Activated CD4-positive, alpha-beta T cell treated with anti-CD3 and anti-CD28 coated beads, Interleukin-2, amount 50 U/mL, for 1 hour (primary cell): Measurements from ENCODE around the gene RORC.
"Not testable (repeated sequence)": the region's sequence is repeated elsewhere in the genome, so short reads cannot be mapped to it uniquely, and the experiment has no call there.

Experiments used
- DNase-seq: peaks from one replicate; pipeline ENCODE4 v3.0.0-alpha.2; 2020

Gene RORC

DNA sequence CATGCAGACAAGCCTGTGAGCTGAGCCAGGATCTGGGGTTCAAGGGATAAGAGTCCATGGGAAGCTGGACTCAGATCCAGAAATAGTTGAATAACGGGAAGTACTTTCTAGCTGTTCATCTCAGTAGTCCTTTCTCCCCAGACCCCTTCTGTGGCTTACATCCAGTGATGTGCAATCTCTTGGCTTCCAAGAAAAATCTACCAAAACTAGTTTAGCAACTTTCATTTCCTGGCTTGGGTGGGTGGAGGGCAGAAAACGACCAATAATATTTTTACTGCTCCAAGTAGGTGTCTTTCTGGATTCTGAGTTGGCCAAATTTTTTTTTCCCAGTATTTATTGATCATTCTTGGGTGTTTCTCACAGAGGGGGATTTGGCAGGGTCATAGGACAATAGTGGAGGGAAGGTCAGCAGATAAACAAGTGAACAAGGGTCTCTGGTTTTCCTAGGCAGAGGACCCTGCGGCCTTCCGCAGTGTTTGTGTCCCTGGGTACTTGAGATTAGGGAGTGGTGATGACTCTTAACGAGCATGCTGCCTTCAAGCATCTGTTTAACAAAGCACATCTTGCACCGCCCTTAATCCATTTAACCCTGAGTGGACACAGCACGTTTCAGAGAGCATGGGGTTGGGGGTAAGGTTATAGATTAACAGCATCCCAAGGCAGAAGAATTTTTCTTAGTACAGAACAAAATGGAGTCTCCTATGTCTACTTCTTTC, 63.1 kb downstream of the RORC start:
- not testable (repeated sequence) for DNase-seq

DNA sequence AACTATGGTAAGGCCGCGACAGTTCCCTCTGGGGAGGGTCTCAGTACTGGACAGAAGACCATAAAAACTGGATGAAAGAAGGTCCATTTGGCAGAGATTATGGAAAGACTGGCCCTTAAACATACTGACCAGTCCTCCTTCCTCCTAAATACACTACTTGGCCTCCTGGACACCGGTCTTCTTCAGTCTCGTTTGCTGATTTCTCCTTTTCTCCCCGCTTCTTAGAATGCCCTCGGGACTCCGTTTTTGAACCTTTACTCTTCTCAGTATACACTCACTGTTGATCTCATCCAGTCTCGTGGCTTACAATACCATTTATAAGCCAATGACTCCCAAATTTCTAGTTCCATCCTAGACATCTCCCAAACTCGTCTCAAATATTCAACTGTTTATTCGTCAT, 67.6 kb downstream of the RORC start:
- DNase-seq = no peak

DNA sequence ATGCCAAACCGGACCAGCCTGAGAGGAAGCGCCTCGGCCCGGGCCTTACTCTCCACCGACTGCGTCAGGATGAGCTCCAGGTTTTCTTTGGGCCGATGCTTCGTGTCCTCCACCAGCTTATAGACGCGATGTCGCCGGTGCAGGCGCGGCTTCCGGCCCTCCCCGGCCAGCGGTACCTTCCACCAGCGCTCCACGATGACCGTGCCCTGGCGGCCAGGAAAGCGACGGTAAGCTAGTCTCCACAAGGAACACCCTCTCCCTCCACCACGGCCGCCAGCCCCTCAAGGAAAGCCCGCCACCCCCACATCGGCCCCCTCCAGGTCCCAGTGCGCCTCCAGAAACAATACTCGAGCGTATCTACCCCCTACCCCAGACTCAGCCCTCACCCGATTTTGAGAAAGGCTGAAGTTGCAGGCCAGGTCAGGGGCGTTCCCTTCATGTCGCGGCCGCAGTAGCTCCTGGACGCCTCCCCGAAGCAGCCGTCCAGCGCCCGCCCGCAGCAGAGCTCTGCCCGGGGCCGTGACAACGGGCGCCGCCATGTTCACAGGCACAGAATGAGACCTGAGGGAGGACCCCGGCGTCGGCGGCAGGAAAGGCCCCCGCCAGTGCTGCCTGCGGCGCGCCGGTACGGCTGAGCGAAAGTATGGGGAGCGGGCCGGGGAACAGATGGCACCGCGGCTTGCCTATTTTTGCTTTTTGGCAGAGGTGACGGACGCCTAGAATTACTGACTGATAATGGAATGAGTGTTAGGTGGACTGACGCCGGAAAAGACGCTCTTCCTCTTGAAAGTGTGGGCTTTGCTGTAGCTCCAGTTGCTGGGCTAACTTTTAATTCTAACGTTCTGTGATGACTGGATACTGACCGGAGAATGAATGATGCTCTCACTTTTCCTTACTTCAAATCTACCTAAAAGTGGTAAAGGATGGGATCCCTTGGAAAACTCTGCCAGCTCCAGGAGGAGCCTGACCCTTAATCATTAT, 68.4 kb downstream of the RORC start, which contains the start of gene MRPL9:
Gene MRPL9, minus strand, starts transcription at position 556 of the 981 bp plus-strand sequence. Its CDS starts 17 bp downstream, at position 539.
- DNase-seq = peak; percentile 83

DNA sequence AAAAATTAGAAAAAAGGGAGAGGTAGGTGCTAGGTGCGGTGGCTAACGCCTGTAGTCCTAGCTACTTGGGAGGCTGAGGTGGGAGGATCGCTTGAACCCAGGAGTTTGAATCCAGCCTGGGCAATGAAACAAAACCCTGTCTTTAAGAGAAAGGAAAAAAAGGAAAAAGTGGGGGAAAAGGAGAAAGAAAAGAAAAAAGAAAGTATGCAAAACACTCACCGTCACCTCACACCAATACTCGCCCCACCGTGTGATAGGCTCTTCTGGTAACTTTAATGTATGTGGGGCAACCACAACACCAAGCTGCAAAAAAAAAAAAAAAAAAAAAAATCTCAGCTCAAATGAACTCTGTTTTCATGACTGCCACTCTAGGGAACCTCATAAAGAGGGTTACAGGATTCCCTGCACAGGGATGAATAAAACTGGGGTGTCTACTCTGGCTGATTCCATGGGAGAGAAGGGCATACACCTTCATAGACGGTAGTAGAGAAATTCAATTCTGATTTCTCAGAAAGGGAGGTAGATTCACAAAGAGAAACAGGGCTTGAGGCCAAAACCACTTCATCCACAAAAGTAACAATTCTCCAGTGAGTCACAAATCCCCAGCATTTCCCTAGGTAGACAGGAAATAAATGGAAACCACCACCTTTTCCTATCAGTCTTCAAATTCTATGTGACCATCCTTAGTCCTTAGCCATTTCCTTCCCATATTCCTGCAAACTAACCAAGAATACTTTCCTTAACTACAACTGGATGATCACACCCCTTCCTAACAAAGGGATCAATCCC, 70.8 kb downstream of the RORC start:
- DNase-seq = no peak

DNA sequence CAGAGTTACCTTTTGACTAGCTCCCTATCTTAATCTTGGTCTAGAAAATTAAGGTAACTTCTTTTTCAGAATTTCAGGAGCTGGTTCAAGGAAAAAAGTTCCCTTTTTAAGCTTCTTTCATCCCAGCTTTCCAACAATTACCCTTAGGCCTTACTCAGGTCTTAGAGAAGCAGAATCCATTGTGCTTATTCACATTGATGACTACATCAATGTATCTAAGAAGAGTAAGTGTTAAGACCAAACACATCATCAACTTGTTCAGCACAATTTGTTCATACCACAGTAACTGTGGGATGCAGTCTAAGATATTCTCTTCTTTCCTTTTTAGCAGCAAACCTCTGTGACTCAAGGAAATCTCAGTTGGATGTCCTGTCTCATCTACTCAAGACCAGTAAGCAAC, 72.4 kb downstream of the RORC start:
- no peak for DNase-seq

DNA sequence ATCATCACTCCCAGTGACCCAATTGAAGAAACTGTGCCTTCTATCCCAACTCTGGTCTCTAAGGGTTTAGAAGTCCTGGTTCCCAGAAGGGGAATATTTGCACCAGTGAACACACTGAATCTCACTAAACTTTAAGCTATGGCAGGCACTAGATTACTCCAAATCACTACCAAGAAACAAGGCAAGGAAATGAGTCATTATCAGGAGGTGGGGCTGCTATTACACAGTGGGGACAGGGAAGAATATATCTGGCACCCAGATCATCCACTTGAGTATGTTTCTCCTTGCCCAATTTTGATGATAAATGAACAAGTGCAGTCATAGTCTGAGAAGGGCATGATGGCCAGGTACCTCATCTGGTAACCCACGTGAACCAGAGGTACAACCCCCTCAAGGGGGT, 75.3 kb downstream of the RORC start:
- no peak for DNase-seq
